GM12874 (cell line): ENCODE measurements around the gene B3GNT4.

Experiments used
- CTCF ChIP-seq: IDR thresholded peaks from 2 replicates; pipeline ENCODE4 v1.5.1; 2011; ENCODE audit warnings: low read depth, mild to moderate bottlenecking, control low read depth, low read length, moderate library complexity; ENCODE audit not compliant: insufficient read depth

B3GNT4 gene

GRCh38 chr12:122230798-122231197 lies 27.3 kb downstream of the B3GNT4 start:
- no peak for TF ChIP-seq CTCF

- no peak for TF ChIP-seq CTCF
Observed at GRCh38 chr12:122232691-122233090, 29.2 kb downstream of the B3GNT4 start.

GRCh38 chr12:122235741-122236140 lies 32.2 kb downstream of the B3GNT4 start:
- TF ChIP-seq CTCF, result no peak

- TF ChIP-seq CTCF, result no peak
Observed at GRCh38 chr12:122238861-122239260, 35.4 kb downstream of the B3GNT4 start.

- TF ChIP-seq CTCF, result no peak
Observed at GRCh38 chr12:122243965-122244364, 40.5 kb downstream of the B3GNT4 start.

GRCh38 chr12:122244565-122245371 lies 41.3 kb downstream of the B3GNT4 start:
- no peak for TF ChIP-seq CTCF

GRCh38 chr12:122245553-122245952 lies 42.0 kb downstream of the B3GNT4 start:
- TF ChIP-seq CTCF, result no peak

GRCh38 chr12:122250047-122250446 lies 46.5 kb downstream of the B3GNT4 start:
- no peak for TF ChIP-seq CTCF
